WTC11 (cell line): ENCODE measurements around the gene IL36RN. TPM values are rescaled to one million over a fixed set of nuclear protein-coding genes. Genes with fewer than 3 reads are reported as not detected.

Source experiments
- ATAC-seq: fragments of 200-7000 bp; cut with Tn5 transposase; 2 replicates; pipeline ENCODE4 v1.10.0; 2021; ENCODE audit warnings: mild to moderate bottlenecking, moderate library complexity
- CTCF ChIA-PET: fragments of 300-600 bp; sonication (Branson Sonifier 250); formaldehyde crosslinking; loops from one replicate; lab custom pipeline; 2021; ENCODE audit warnings: antibody characterized with exemption; lab: Charles Lee
- POLR2A ChIA-PET: fragments of 350-600 bp; sonication (Branson Sonifier 250); formaldehyde crosslinking; loops from one replicate; lab custom pipeline; 2021; ENCODE audit warnings: antibody characterized with exemption; lab: Charles Lee
- DNase-seq: peaks from one replicate; pipeline ENCODE4 v3.0.0; 2021; ENCODE audit warnings: low spot score
- H3K27ac Mint-ChIP-seq: 2 replicates; pipeline ENCODE4 v1.8.0; 2021; ENCODE audit warnings: mixed read lengths
- H3K27me3 Mint-ChIP-seq: 2 replicates; pipeline ENCODE4 v1.8.0; 2021; ENCODE audit warnings: low read depth, mild to moderate bottlenecking, moderate library complexity, mixed read lengths
- H3K36me3 Mint-ChIP-seq: 2 replicates; pipeline ENCODE4 v1.8.0; 2021; ENCODE audit warnings: mixed read lengths
- H3K4me1 Mint-ChIP-seq: 2 replicates; pipeline ENCODE4 v1.8.0; 2022; ENCODE audit warnings: mixed read lengths
- H3K4me3 Mint-ChIP-seq: 2 replicates; pipeline ENCODE4 v1.8.0; 2021; ENCODE audit warnings: mild to moderate bottlenecking, moderate library complexity, mixed read lengths
- H3K9me3 Mint-ChIP-seq: 2 replicates; pipeline ENCODE4 v1.8.0; 2021; ENCODE audit warnings: mixed read lengths
- AR ChIP-seq: fragments of 250-450 bp; sonication (Bioruptor Pico); IDR thresholded peaks from 2 replicates; pipeline ENCODE4 v1.9.0; 2021; ENCODE audit warnings: mild to moderate bottlenecking
- ATF2 ChIP-seq: sonication (generic); formaldehyde crosslinking; IDR thresholded peaks from 2 replicates; pipeline ENCODE4 v1.8.1; 2022; ENCODE audit warnings: low read depth, missing genetic modification reagents, borderline replicate concordance
- FOXJ3 ChIP-seq: sonication (generic); formaldehyde crosslinking; IDR thresholded peaks from 2 replicates; pipeline ENCODE4 v1.9.0; 2021; ENCODE audit warnings: missing genetic modification reagents, mild to moderate bottlenecking, borderline replicate concordance
- GABPB1 ChIP-seq: sonication (generic); formaldehyde crosslinking; IDR thresholded peaks from 2 replicates; pipeline ENCODE4 v1.8.1; 2023; ENCODE audit warnings: mild to moderate bottlenecking, missing genetic modification reagents
- HMGA2 ChIP-seq: fragments of 250-450 bp; sonication (Bioruptor Pico); IDR thresholded peaks from 2 replicates; pipeline ENCODE4 v1.4.0; 2021; ENCODE audit warnings: mild to moderate bottlenecking, moderate library complexity
- JUN ChIP-seq: sonication (generic); formaldehyde crosslinking; IDR thresholded peaks from 2 replicates; pipeline ENCODE4 v1.8.0; 2023; ENCODE audit warnings: mild to moderate bottlenecking, missing genetic modification reagents
- NR1H2 ChIP-seq: sonication (generic); formaldehyde crosslinking; IDR thresholded peaks from 2 replicates; pipeline ENCODE4 v1.9.0; 2021; ENCODE audit warnings: mild to moderate bottlenecking, moderate library complexity, missing genetic modification reagents
- SMAD3 ChIP-seq: sonication (generic); formaldehyde crosslinking; IDR thresholded peaks from 2 replicates; pipeline ENCODE4 v1.8.0; 2022; ENCODE audit warnings: missing genetic modification reagents, mild to moderate bottlenecking, borderline replicate concordance
- SOX15 ChIP-seq: fragments of 250-450 bp; sonication (Bioruptor Pico); IDR thresholded peaks from 2 replicates; pipeline ENCODE4 v1.9.0; 2021; ENCODE audit warnings: mild to moderate bottlenecking
- TP53 ChIP-seq: sonication (generic); formaldehyde crosslinking; IDR thresholded peaks from 2 replicates; pipeline ENCODE4 v1.8.1; 2023; ENCODE audit warnings: mild to moderate bottlenecking, missing genetic modification reagents
- ZNF138 ChIP-seq: sonication (generic); formaldehyde crosslinking; conservative IDR thresholded peaks from 2 replicates; pipeline ENCODE4 v1.8.1; 2022; ENCODE audit warnings: mild to moderate bottlenecking, moderate library complexity, missing genetic modification reagents
- ZNF219 ChIP-seq: sonication (generic); formaldehyde crosslinking; IDR thresholded peaks from 2 replicates; pipeline ENCODE4 v1.8.0; 2023; ENCODE audit warnings: missing genetic modification reagents, mild to moderate bottlenecking, borderline replicate concordance
- ZNF263 ChIP-seq: sonication (generic); formaldehyde crosslinking; IDR thresholded peaks from 2 replicates; pipeline ENCODE4 v1.8.1; 2022; ENCODE audit warnings: low read depth, mild to moderate bottlenecking, moderate library complexity, missing genetic modification reagents
- total RNA-seq: library from RNA; stranded (reverse); gene quantifications from 3 replicates; pipeline ENCODE4 v1.2.3, GENCODE V29; 2021
- TF ChIP-seq, protein P1 (sequence below): fragments of 250-450 bp; sonication (Bioruptor Pico); IDR thresholded peaks from 2 replicates; pipeline ENCODE4 v2.1.2; 2022; ENCODE audit warnings: mild to moderate bottlenecking, moderate library complexity
- TF ChIP-seq, protein P2 (sequence below): fragments of 250-450 bp; sonication (Bioruptor Pico); IDR thresholded peaks from 2 replicates; pipeline ENCODE4 v1.9.0; 2021; ENCODE audit warnings: mild to moderate bottlenecking, borderline replicate concordance
- TF ChIP-seq, protein P3 (sequence below): sonication (generic); formaldehyde crosslinking; IDR thresholded peaks from 2 replicates; pipeline ENCODE4 v1.8.0; 2022; ENCODE audit warnings: mild to moderate bottlenecking, missing genetic modification reagents
- TF ChIP-seq, protein P4 (sequence below): fragments of 250-450 bp; sonication (Bioruptor Pico); IDR thresholded peaks from 2 replicates; pipeline ENCODE4 v1.9.0; 2021; ENCODE audit warnings: moderate library complexity, mild to moderate bottlenecking, inconsistent platforms, borderline replicate concordance

IL36RN gene
- total RNA-seq, 1 experiment from 2014 or later: not detected

GRCh38 chr2:113102133-113102532 is 43.1 kb downstream of the IL36RN start (continued):
- TF ChIP-seq, protein P1, sequence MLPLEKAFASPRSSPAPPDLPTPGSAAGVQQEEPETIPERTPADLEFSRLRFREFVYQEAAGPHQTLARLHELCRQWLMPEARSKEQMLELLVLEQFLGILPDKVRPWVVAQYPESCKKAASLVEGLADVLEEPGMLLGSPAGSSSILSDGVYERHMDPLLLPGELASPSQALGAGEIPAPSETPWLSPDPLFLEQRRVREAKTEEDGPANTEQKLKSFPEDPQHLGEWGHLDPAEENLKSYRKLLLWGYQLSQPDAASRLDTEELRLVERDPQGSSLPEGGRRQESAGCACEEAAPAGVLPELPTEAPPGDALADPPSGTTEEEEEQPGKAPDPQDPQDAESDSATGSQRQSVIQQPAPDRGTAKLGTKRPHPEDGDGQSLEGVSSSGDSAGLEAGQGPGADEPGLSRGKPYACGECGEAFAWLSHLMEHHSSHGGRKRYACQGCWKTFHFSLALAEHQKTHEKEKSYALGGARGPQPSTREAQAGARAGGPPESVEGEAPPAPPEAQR (CRISPR knock-in tag): no peak
- TF ChIP-seq, all 79 proteins: peak for 0

GRCh38 chr2:113103277-113103676 is 44.3 kb downstream of the IL36RN start:
- ATAC-seq: no peak
- TF ChIP-seq, protein P2, sequence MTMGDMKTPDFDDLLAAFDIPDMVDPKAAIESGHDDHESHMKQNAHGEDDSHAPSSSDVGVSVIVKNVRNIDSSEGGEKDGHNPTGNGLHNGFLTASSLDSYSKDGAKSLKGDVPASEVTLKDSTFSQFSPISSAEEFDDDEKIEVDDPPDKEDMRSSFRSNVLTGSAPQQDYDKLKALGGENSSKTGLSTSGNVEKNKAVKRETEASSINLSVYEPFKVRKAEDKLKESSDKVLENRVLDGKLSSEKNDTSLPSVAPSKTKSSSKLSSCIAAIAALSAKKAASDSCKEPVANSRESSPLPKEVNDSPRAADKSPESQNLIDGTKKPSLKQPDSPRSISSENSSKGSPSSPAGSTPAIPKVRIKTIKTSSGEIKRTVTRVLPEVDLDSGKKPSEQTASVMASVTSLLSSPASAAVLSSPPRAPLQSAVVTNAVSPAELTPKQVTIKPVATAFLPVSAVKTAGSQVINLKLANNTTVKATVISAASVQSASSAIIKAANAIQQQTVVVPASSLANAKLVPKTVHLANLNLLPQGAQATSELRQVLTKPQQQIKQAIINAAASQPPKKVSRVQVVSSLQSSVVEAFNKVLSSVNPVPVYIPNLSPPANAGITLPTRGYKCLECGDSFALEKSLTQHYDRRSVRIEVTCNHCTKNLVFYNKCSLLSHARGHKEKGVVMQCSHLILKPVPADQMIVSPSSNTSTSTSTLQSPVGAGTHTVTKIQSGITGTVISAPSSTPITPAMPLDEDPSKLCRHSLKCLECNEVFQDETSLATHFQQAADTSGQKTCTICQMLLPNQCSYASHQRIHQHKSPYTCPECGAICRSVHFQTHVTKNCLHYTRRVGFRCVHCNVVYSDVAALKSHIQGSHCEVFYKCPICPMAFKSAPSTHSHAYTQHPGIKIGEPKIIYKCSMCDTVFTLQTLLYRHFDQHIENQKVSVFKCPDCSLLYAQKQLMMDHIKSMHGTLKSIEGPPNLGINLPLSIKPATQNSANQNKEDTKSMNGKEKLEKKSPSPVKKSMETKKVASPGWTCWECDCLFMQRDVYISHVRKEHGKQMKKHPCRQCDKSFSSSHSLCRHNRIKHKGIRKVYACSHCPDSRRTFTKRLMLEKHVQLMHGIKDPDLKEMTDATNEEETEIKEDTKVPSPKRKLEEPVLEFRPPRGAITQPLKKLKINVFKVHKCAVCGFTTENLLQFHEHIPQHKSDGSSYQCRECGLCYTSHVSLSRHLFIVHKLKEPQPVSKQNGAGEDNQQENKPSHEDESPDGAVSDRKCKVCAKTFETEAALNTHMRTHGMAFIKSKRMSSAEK: no peak
- no peak for TF ChIP-seq ZNF263 (CRISPR knock-in tag)
- TF ChIP-seq JUN: no peak
- TF ChIP-seq AR (CRISPR knock-in tag): no peak
- TF ChIP-seq HMGA2 (CRISPR knock-in tag): no peak
- TF ChIP-seq ZNF138 (CRISPR knock-in tag): no peak
- TF ChIP-seq, protein P3, sequence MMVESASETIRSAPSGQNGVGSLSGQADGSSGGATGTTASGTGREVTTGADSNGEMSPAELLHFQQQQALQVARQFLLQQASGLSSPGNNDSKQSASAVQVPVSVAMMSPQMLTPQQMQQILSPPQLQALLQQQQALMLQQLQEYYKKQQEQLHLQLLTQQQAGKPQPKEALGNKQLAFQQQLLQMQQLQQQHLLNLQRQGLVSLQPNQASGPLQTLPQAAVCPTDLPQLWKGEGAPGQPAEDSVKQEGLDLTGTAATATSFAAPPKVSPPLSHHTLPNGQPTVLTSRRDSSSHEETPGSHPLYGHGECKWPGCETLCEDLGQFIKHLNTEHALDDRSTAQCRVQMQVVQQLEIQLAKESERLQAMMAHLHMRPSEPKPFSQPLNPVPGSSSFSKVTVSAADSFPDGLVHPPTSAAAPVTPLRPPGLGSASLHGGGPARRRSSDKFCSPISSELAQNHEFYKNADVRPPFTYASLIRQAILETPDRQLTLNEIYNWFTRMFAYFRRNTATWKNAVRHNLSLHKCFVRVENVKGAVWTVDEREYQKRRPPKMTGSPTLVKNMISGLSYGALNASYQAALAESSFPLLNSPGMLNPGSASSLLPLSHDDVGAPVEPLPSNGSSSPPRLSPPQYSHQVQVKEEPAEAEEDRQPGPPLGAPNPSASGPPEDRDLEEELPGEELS (CRISPR knock-in tag): no peak
- no peak for TF ChIP-seq SOX15 (CRISPR knock-in tag)
- TF ChIP-seq GABPB1 (CRISPR knock-in tag): no peak
- TF ChIP-seq ATF2 (CRISPR knock-in tag): no peak
- no peak for TF ChIP-seq NR1H2 (CRISPR knock-in tag)
- TF ChIP-seq ZNF219 (CRISPR knock-in tag): no peak
- TF ChIP-seq, protein P4, sequence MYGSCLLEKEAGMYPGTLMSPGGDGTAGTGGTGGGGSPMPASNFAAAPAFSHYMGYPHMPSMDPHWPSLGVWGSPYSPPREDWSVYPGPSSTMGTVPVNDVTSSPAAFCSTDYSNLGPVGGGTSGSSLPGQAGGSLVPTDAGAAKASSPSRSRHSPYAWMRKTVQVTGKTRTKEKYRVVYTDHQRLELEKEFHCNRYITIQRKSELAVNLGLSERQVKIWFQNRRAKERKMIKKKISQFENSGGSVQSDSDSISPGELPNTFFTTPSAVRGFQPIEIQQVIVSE (CRISPR knock-in tag): no peak
- TF ChIP-seq TP53: no peak
- TF ChIP-seq FOXJ3 (CRISPR knock-in tag): no peak
- TF ChIP-seq SMAD3 (CRISPR knock-in tag): no peak
- Mint-ChIP-seq H3K27me3 (peaks cover 8% of the 10 kb centered on the region), H3K36me3 (no peaks in the 10 kb centered on the region; the same call in 1 of the 2 replicates), H3K9me3 (peaks cover 27% of the 10 kb centered on the region), H3K27ac (no peak overlapping the region), H3K4me1 (no peaks in the 10 kb centered on the region), H3K4me3 (no peak overlapping the region)
- DNase-seq: no peak
- ChIA-PET CTCF (no interaction called here), POLR2A (no interaction called here)
